ENCODE measurements around the gene DPF3.

Gene DPF3

DNA sequence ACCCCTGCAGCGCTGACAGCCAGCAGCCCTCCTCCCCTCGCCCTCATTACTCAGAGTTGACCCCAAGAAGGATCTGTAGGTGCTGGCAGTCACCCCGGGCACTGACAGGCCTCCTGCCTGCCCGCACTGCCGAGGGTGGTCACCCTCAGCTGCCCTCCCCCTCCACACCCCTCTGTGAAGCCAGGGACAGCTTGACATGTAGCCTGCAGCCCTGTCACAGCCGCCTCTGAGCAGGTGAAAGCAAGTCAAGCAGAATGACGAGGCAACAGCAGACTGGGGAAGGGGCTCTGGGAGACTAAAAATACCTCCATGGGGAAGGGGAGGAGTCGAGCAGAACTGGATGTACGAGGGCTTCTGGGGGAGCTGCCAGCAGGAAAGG is 178.1 kb downstream of the DPF3 start:
- Histone ChIP-seq H3K27me3 (ENCODE audit: control insufficient read depth, insufficient read depth, low read length) (no peaks in the 10 kb centered on the region), H3K9ac (ENCODE audit: low read length) (no peak overlapping the region), H3K4me3 (ENCODE audit: low read length) (no peak overlapping the region), H3K36me3 (ENCODE audit: control insufficient read depth, insufficient read depth, low read length) (no peaks in the 10 kb centered on the region), H3K27ac (ENCODE audit: low read depth, low read length) (no peak overlapping the region), H3K4me1 (ENCODE audit: control insufficient read depth, insufficient read depth, low read length) (no peaks in the 10 kb centered on the region)

- Histone ChIP-seq H3K4me1 (ENCODE audit: control insufficient read depth, insufficient read depth, low read length) (no peaks in the 10 kb centered on the region), H3K9ac (ENCODE audit: low read length) (no peak overlapping the region), H3K4me3 (ENCODE audit: low read length) (no peak overlapping the region), H3K27ac (ENCODE audit: low read depth, low read length) (no peak overlapping the region), H3K27me3 (ENCODE audit: control insufficient read depth, insufficient read depth, low read length) (no peaks in the 10 kb centered on the region), H3K36me3 (ENCODE audit: control insufficient read depth, insufficient read depth, low read length) (no peaks in the 10 kb centered on the region)
Measured at GRCh38 chr14:72715215-72715849, 178.6 kb downstream of the DPF3 start.

DNA sequence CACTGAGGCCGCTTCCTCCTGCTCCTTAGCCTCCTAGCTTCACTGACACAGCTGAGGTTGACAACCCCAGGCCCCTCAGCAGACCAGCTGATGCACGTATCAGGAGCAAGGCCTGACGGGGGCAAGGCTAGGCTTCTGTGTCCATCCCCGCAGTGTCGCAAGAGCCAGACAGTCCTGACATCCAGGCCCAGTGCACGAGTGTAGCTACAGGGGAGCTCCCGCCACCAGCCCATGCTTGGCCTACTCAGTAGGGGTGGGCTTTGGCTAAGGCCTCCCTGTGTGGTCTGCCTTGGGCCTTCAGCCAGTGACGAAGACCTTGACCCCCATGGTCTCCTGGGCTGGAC is 179.1 kb downstream of the DPF3 start:
- Histone ChIP-seq H3K4me3 (ENCODE audit: low read length) (no peak overlapping the region), H3K36me3 (ENCODE audit: control insufficient read depth, insufficient read depth, low read length) (no peaks in the 10 kb centered on the region), H3K27ac (ENCODE audit: low read depth, low read length) (no peak overlapping the region), H3K9ac (ENCODE audit: low read length) (no peak overlapping the region), H3K4me1 (ENCODE audit: control insufficient read depth, insufficient read depth, low read length) (no peaks in the 10 kb centered on the region), H3K27me3 (ENCODE audit: control insufficient read depth, insufficient read depth, low read length) (no peaks in the 10 kb centered on the region)

- Histone ChIP-seq H3K9ac (ENCODE audit: low read length) (no peak overlapping the region), H3K27me3 (ENCODE audit: control insufficient read depth, insufficient read depth, low read length) (no peaks in the 10 kb centered on the region), H3K4me1 (ENCODE audit: control insufficient read depth, insufficient read depth, low read length) (no peaks in the 10 kb centered on the region), H3K27ac (ENCODE audit: low read depth, low read length) (no peak overlapping the region), H3K4me3 (ENCODE audit: low read length) (no peak overlapping the region), H3K36me3 (ENCODE audit: control insufficient read depth, insufficient read depth, low read length) (no peaks in the 10 kb centered on the region)
Measured at GRCh38 chr14:72714094-72714493, 179.8 kb downstream of the DPF3 start.

- no peaks in the 10 kb centered on the region for H3K36me3 ChIP-seq (ENCODE audit: control insufficient read depth, insufficient read depth, low read length)
- no peaks in the 10 kb centered on the region for H3K4me1 ChIP-seq (ENCODE audit: control insufficient read depth, insufficient read depth, low read length)
- H3K27me3 ChIP-seq (ENCODE audit: control insufficient read depth, insufficient read depth, low read length) = no peaks in the 10 kb centered on the region
- no peak overlapping the region for H3K9ac ChIP-seq (ENCODE audit: low read length)
- H3K27ac ChIP-seq (ENCODE audit: low read depth, low read length) = no peak overlapping the region
- H3K4me3 ChIP-seq (ENCODE audit: low read length) = no peak overlapping the region
Measured at GRCh38 chr14:72711936-72712335, 182.0 kb downstream of the DPF3 start.

GRCh38 chr14:72709916-72710611 is 183.8 kb downstream of the DPF3 start:
- H3K27ac ChIP-seq (ENCODE audit: low read depth, low read length) = no peak overlapping the region
- H3K4me3 ChIP-seq (ENCODE audit: low read length) = no peak overlapping the region
- H3K36me3 ChIP-seq (ENCODE audit: control insufficient read depth, insufficient read depth, low read length) = no peaks in the 10 kb centered on the region
- no peaks in the 10 kb centered on the region for H3K4me1 ChIP-seq (ENCODE audit: control insufficient read depth, insufficient read depth, low read length)
- H3K27me3 ChIP-seq (ENCODE audit: control insufficient read depth, insufficient read depth, low read length) = no peaks in the 10 kb centered on the region
- H3K9ac ChIP-seq (ENCODE audit: low read length) = no peak overlapping the region

- Histone ChIP-seq H3K27me3 (ENCODE audit: control insufficient read depth, insufficient read depth, low read length) (no peaks in the 10 kb centered on the region), H3K4me1 (ENCODE audit: control insufficient read depth, insufficient read depth, low read length) (no peaks in the 10 kb centered on the region), H3K36me3 (ENCODE audit: control insufficient read depth, insufficient read depth, low read length) (no peaks in the 10 kb centered on the region), H3K9ac (ENCODE audit: low read length) (no peak overlapping the region), H3K27ac (ENCODE audit: low read depth, low read length) (no peak overlapping the region), H3K4me3 (ENCODE audit: low read length) (no peak overlapping the region)
Measured at GRCh38 chr14:72708708-72709475, 185.0 kb downstream of the DPF3 start.

DNA sequence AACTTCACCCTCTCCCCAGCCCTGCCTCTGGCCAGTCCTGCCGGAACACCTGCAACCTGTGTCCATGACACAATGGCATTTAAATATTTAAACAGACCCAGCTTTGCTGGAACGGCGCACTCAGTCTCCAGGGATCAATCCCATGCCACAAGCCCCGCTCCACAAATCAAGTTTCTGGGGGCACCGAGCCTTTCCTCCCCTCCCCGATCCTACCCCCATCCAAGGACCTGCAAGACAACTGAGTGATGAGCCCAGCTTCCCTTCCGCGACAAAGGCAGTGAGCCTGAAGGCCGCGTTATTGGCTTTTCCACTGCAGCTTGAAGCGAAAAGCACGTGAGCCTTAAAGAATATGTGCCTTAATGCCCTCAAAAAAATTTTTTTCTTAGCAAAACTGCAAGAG is 185.7 kb downstream of the DPF3 start:
- Histone ChIP-seq H3K36me3 (ENCODE audit: control insufficient read depth, insufficient read depth, low read length) (no peaks in the 10 kb centered on the region), H3K4me3 (ENCODE audit: low read length) (no peak overlapping the region), H3K27me3 (ENCODE audit: control insufficient read depth, insufficient read depth, low read length) (no peaks in the 10 kb centered on the region), H3K27ac (ENCODE audit: low read depth, low read length) (no peak overlapping the region), H3K9ac (ENCODE audit: low read length) (no peak overlapping the region), H3K4me1 (ENCODE audit: control insufficient read depth, insufficient read depth, low read length) (no peaks in the 10 kb centered on the region)

- no peaks in the 10 kb centered on the region for H3K4me1 ChIP-seq (ENCODE audit: control insufficient read depth, insufficient read depth, low read length)
- no peak overlapping the region for H3K4me3 ChIP-seq (ENCODE audit: low read length)
- H3K36me3 ChIP-seq (ENCODE audit: control insufficient read depth, insufficient read depth, low read length) = no peaks in the 10 kb centered on the region
- H3K9ac ChIP-seq (ENCODE audit: low read length) = no peak overlapping the region
- H3K27me3 ChIP-seq (ENCODE audit: control insufficient read depth, insufficient read depth, low read length) = no peaks in the 10 kb centered on the region
- H3K27ac ChIP-seq (ENCODE audit: low read depth, low read length) = no peak overlapping the region
Measured at GRCh38 chr14:72706485-72706884, 187.4 kb downstream of the DPF3 start.

DNA sequence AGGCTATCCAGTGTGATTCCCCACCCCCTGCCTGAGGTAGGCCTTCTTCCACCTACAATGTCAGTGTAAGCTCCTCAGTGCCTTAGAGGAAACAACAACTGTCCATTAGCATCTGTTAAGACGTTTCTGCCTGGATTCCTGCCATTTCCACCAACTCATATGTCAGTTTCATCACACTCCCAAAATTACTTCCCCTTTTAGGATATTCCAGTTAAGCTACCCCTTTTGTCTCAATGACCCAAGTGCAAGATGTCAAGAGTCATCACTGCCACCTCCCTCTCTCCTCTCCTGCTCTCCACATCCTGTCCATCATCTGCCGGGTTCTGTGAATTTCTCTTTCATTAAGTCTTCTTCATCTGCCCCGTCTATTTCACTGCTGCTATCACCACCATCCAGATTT is 189.4 kb downstream of the DPF3 start:
- Histone ChIP-seq H3K27ac (ENCODE audit: low read depth, low read length) (no peak overlapping the region), H3K4me1 (ENCODE audit: control insufficient read depth, insufficient read depth, low read length) (no peaks in the 10 kb centered on the region), H3K27me3 (ENCODE audit: control insufficient read depth, insufficient read depth, low read length) (no peaks in the 10 kb centered on the region), H3K36me3 (ENCODE audit: control insufficient read depth, insufficient read depth, low read length) (no peaks in the 10 kb centered on the region), H3K4me3 (ENCODE audit: low read length) (no peak overlapping the region), H3K9ac (ENCODE audit: low read length) (no peak overlapping the region)

DNA sequence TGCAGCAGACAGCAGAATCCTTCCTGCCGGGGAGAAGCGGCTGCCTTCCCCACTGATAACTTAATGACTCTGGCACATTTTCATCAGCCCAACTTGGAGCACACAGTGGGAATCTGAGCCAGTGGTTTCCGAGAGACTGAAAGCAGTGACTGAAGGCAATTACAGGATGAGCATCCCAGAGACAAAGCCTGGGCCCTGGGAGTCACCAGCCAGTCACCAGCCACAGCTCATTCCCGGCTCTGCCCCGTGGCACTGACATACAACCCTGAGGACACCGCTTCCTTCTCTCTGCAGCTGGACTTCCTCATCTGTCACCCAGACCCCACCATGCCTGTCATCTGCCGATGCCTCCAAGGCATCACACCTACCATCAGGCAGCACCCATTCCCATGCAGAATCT is 192.3 kb downstream of the DPF3 start:
- no peak overlapping the region for H3K4me3 ChIP-seq (ENCODE audit: low read length)

GRCh38 chr14:72701237-72701565 is 192.7 kb downstream of the DPF3 start:
- Histone ChIP-seq H3K9ac (ENCODE audit: low read length) (no peak overlapping the region), H3K27ac (ENCODE audit: low read depth, low read length) (no peak overlapping the region), H3K36me3 (ENCODE audit: control insufficient read depth, insufficient read depth, low read length) (no peaks in the 10 kb centered on the region), H3K27me3 (ENCODE audit: control insufficient read depth, insufficient read depth, low read length) (no peaks in the 10 kb centered on the region), H3K4me1 (ENCODE audit: control insufficient read depth, insufficient read depth, low read length) (no peaks in the 10 kb centered on the region), H3K4me3 (ENCODE audit: low read length) (no peak overlapping the region)

More for the DNA sequence above, 192.3 kb downstream of the DPF3 start:
- Histone ChIP-seq H3K36me3 (ENCODE audit: control insufficient read depth, insufficient read depth, low read length) (no peaks in the 10 kb centered on the region), H3K27ac (ENCODE audit: low read depth, low read length) (no peak overlapping the region), H3K4me1 (ENCODE audit: control insufficient read depth, insufficient read depth, low read length) (no peaks in the 10 kb centered on the region), H3K27me3 (ENCODE audit: control insufficient read depth, insufficient read depth, low read length) (no peaks in the 10 kb centered on the region), H3K9ac (ENCODE audit: low read length) (no peak overlapping the region)
